ENCODE data around the gene SKIC2. TPM values are rescaled to one million over a fixed set of nuclear protein-coding genes. Genes with fewer than 3 reads are reported as not detected.

Gene SKIC2
- total and polyA plus RNA-seq, 2 of the 8 experiments (the other 6 are each of a cell fraction or from before 2014, with no cell fraction given): 42.1 to 59.7 TPM

GRCh38 chr6:31949926-31950548, 8.9 kb upstream of the SKIC2 start:
- Histone ChIP-seq H3K27me3 (replicated peaks in 1 of 4; ENCODE audit: control insufficient read depth in 3 of 4, extremely low read depth in 1 of 4, insufficient read depth in 3 of 4, low read length in 3 of 4) (peaks cover 0 to 5% (median 2%) of the 10 kb centered on the region in 4 experiments; a peak in 3 of 7 replicates), H3K23me2 (ENCODE audit: low read depth, low read length) (no peaks in the 10 kb centered on the region), H3K79me1 (ENCODE audit: low read depth, low read length) (no peaks in the 10 kb centered on the region), H3K4me1 (replicated peaks in 1 of 4; ENCODE audit: control insufficient read depth in 3 of 4, insufficient read depth in 4 of 4, low read length in 3 of 4) (peaks cover 0 to 2% (median 0%) of the 10 kb centered on the region in 4 experiments; a peak in 1 of 7 replicates), H3K4ac (replicated peaks; ENCODE audit: insufficient read length, low read depth, low read length) (no peak overlapping the region), H2BK12ac (ENCODE audit: low read depth, low read length) (no peak overlapping the region), H2BK5ac (ENCODE audit: low read depth, low read length) (no peak overlapping the region), H2BK20ac (ENCODE audit: low read length) (no peak overlapping the region), H2AFZ (ENCODE audit: low read length) (no peak overlapping the region), H3K36me3 (ENCODE audit: control insufficient read depth in 2 of 4, insufficient read depth in 4 of 4, low read length in 3 of 4) (peaks cover 15 to 37% (median 35%) of the 10 kb centered on the region in 4 experiments; a peak in 7 of 8 replicates), H2BK15ac (ENCODE audit: low read length) (no peak overlapping the region), H4K20me1 (replicated peaks in 1 of 2; ENCODE audit: control insufficient read depth in 1 of 2, insufficient read depth in 2 of 2, low read length in 2 of 2) (no peaks in the 10 kb centered on the region), H3K14ac (ENCODE audit: insufficient read length) (no peak overlapping the region), H4K8ac (ENCODE audit: extremely low read depth, insufficient read depth, low read length) (no peak overlapping the region), H3K23ac (ENCODE audit: insufficient read length) (no peak overlapping the region), H2AK5ac (ENCODE audit: low read depth, low read length) (no peak overlapping the region), H4K91ac (replicated peaks; ENCODE audit: insufficient read length, low read length) (no peak overlapping the region), H3K79me2 (ENCODE audit: control insufficient read depth in 1 of 2, insufficient read depth in 2 of 2, low read length in 2 of 2) (no peaks in the 10 kb centered on the region), H3K4me2 (ENCODE audit: insufficient read depth in 1 of 2, low read depth in 2 of 2, low read length in 2 of 2) (no peak overlapping the region), H3K27ac (ENCODE audit: low read depth, low read length) (no peak overlapping the region), H2BK120ac (replicated peaks; ENCODE audit: low read depth, low read length) (no peak overlapping the region), H3K9ac (replicated peaks in 1 of 4; ENCODE audit: extremely low read depth in 1 of 4, low read depth in 3 of 4, low read length in 3 of 4) (no peak overlapping the region), H3K9me3 (ENCODE audit: insufficient read depth in 2 of 2, low read depth in 1 of 2, low read length in 1 of 2) (no peaks in the 10 kb centered on the region), H3K56ac (replicated peaks; ENCODE audit: insufficient read length, low read depth, low read length) (no peak overlapping the region), H4K5ac (ENCODE audit: insufficient read length, low read depth, low read length) (no peak overlapping the region), H3K18ac (ENCODE audit: extremely low read depth, low read length) (no peak overlapping the region), H3K4me3 (ENCODE audit: extremely low read depth in 1 of 4, insufficient read depth in 2 of 4, low read depth in 3 of 4, low read length in 4 of 4) (no peak overlapping the region)
- WGBS, 2 experiments (ENCODE audit: extremely low coverage in 1 of 2, insufficient coverage in 1 of 2, insufficient read length in 1 of 2, insufficient replicate concordance in 2 of 2, low coverage in 1 of 2, low lambda C conversion rate in 2 of 2, missing lambda C conversion rate in 1 of 2): 80% methylated on average over 7 of the region's 7 CpGs; no CpG with 5 or more reads in 1 of the 2 experiments
- ChIA-PET CTCF (ENCODE audit: partially characterized antibody) (interaction anchor here (1.0 to 5.8 kb wide), 7 partner anchors 9 to 149 kb away, joined by 3 to 84 read pairs (median 20); partner anchors contain the start of genes DXO and SKIC2), POLR2A (ENCODE audit: partially characterized antibody) (interaction anchor here (0.8 to 16.4 kb wide), 8 partner anchors 9 to 126 kb away, joined by 3 to 279 read pairs (median 7); partner anchors contain the start of genes C2, DXO, NELFE and SKIC2)
- TF ChIP-seq TEAD4 (IDR thresholded peaks at IDR 0.05; ENCODE audit: low read depth, low read length) (no peak), SRF (IDR thresholded peaks at IDR 0.05; ENCODE audit: low read depth, low read length) (no peak), POLR2AphosphoS5 (IDR thresholded peaks at IDR 0.05; ENCODE audit: low read depth, low read length) (0 out of 2 replicates have a peak, but pooled peaks have one; percentile 15)
- FAIRE-seq: no peak
- no peak for DNase-seq (ENCODE audit: low read depth in 1 of 2, low spot score in 2 of 2)
